OCI-LY7 (cell line): ENCODE measurements around the gene LDLRAD4.

Experiments
- EZH2phosphoT487 ChIP-seq: fragments of 200-600 bp; sonication (generic); IDR thresholded peaks from 2 replicates; pipeline ENCODE4 v1.6.1; 2018; ENCODE audit warnings: low read depth, borderline replicate concordance, mild to moderate bottlenecking, mixed run types, antibody characterized with exemption, low read length, moderate library complexity, mixed read lengths
- TF ChIP-seq, protein P1 (sequence below): fragments of 200-600 bp; sonication (generic); conservative IDR thresholded peaks from 2 replicates; pipeline ENCODE4 v1.5.1; 2014; ENCODE audit warnings: mild to moderate bottlenecking, antibody characterized with exemption, low read length, moderate library complexity, mixed read lengths

DNA sequence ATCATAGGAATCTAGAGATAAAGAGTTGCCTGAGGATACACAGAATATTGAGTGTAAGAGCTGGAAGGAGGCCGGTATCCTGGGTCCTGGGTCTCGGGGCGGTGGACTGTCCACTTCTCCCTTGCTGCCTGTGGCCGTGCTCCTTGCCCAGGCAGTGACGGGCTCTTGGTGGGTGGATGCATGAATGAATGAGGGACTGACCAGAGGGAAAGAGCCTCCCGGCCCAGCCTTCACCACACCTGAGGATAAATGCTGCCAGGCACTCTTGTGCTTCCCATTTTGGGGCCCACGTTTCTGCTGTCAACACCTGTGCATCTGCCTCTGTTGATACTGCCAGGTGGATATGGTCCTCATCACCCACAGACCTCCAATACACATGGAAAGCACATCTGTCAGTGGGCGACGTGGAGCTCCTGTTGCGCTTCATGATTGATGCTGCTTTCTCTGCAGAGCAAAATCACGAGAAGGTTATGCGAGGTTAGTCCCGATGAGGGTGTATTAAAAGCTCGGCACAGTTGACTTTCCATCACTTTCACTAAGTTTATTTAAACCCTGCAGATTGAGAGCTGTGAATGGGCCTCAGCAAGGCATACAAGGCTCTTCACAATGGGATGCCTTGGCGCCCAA, 211.4 kb downstream of the LDLRAD4 start:
- TF ChIP-seq, protein P1, sequence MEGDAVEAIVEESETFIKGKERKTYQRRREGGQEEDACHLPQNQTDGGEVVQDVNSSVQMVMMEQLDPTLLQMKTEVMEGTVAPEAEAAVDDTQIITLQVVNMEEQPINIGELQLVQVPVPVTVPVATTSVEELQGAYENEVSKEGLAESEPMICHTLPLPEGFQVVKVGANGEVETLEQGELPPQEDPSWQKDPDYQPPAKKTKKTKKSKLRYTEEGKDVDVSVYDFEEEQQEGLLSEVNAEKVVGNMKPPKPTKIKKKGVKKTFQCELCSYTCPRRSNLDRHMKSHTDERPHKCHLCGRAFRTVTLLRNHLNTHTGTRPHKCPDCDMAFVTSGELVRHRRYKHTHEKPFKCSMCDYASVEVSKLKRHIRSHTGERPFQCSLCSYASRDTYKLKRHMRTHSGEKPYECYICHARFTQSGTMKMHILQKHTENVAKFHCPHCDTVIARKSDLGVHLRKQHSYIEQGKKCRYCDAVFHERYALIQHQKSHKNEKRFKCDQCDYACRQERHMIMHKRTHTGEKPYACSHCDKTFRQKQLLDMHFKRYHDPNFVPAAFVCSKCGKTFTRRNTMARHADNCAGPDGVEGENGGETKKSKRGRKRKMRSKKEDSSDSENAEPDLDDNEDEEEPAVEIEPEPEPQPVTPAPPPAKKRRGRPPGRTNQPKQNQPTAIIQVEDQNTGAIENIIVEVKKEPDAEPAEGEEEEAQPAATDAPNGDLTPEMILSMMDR, result no peak
- TF ChIP-seq EZH2phosphoT487, result no peak
